Skeletal muscle cell (primary cell): ENCODE data around the gene ALPK3.

ENCODE experiments used
- DNase-seq: peaks from one replicate; pipeline ENCODE4 v3.0.0-alpha.2; 2010; ENCODE audit warnings: low read depth
- H3K4me3 ChIP-seq: 2 replicates; pipeline ENCODE4 v1.5.1; 2011; ENCODE audit warnings: low read depth, mild to moderate bottlenecking, control low read depth, low read length, moderate library complexity

Gene ALPK3

GRCh38 chr15:84905016-84905916, 88.1 kb downstream of the ALPK3 start:
- no peak overlapping the region for H3K4me3 ChIP-seq
- no peak for DNase-seq

DNA sequence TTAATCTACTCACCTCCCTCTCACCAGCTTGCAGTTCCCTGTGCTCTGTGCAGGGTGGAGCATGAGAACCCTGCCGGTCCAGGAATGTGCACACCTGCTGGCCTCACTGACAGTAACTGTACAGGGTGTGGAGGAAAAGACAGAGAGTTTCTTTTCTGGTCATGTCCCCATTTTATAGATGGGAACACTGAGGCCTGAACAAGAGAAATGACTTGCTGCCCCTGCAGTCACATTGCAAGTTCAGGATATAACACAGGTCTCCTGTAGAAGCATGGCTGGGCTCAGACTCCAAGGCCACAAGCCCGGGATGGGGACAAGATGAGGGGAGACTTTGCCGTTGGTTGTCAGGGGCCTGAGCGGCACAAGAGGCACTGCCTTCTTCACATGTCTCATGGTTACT, 90.6 kb downstream of the ALPK3 start:
- no peak for DNase-seq
- no peak overlapping the region for H3K4me3 ChIP-seq

GRCh38 chr15:84908564-84908963, 91.4 kb downstream of the ALPK3 start:
- no peak overlapping the region for H3K4me3 ChIP-seq
- no peak for DNase-seq

DNA sequence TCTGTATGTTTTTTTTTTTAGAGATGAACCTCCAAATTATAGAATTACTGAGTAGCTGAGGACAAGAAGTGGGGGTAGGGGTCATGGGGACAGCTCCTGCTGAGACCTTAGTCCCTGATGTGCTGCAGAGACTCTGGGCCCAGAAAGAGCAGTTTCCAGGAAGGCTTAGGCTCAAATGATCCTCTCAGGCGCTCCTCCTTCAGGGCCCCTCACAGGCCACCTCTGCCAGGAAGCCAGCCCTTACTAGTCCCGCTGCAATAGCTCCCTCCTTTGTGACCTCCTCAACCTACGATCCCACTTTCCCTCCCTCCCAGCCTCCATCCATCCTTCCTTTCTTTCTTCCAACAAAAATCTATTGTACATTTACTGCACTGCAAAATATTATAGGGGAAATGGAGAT, 91.9 kb downstream of the ALPK3 start:
- DNase-seq, result no peak
- H3K4me3 ChIP-seq, result no peak overlapping the region

GRCh38 chr15:84909782-84910181, 92.6 kb downstream of the ALPK3 start:
- no peak overlapping the region for H3K4me3 ChIP-seq
- DNase-seq, result no peak

GRCh38 chr15:84910928-84911623, 93.9 kb downstream of the ALPK3 start:
- no peak overlapping the region for H3K4me3 ChIP-seq
- no peak for DNase-seq

DNA sequence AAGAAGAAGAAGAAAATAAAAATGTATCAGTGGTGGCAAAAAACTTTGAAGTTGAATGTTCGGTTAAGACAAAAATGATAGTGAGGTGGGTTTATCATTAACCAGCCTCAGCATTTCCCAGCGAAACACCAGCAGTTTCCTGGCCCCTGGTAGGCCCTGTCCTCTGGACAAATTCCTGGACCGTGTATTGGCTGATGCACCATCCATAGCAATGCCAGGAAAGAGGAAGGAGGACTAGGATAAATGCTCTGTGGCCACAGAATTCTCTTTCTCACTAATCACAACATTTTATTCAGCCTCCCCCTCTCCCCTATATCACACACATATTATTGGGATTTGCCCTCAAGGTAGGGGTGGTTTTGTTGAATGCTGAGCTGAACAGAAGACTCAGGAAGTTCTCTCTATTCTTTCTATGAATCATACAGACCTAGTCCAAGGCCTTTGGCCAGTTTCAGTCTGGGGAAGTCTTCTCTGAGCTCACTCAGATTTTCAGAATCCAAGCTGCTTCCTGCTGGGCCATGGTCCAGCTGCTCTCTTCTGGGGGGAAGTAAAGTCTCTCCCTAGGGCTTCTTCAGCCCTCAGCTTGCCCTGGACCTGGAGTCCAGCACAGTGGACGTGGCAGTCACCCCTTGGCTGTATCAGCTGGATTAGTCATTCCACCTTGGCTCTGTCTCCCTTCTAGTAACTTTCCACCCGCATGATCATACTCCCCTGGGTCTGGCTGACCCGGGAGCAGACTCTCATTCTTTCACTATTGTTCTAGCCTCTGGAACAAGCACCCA, 94.9 kb downstream of the ALPK3 start:
- peak; percentile 98 for DNase-seq

DNA sequence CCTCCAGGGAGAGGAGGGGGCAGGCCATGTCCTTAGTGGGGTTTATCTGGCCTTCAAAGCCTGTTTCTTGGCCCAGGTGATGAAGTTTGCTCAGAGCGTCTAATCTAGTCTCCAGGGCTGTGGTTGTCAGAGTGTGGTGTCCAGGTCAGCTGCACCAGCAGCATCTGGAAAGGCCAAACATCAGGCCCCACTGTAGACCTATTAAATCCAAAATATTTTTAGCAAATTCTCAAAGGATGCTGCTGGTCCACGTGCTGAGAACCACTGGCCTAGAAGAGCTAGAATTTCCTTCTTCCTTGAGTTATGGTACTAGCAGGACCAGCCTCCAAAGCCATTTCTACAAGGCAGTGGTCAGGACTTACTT, 96.2 kb downstream of the ALPK3 start:
- no peak for DNase-seq
- no peak overlapping the region for H3K4me3 ChIP-seq

More for the DNA sequence above, 94.9 kb downstream of the ALPK3 start:
- no peak overlapping the region for H3K4me3 ChIP-seq

DNA sequence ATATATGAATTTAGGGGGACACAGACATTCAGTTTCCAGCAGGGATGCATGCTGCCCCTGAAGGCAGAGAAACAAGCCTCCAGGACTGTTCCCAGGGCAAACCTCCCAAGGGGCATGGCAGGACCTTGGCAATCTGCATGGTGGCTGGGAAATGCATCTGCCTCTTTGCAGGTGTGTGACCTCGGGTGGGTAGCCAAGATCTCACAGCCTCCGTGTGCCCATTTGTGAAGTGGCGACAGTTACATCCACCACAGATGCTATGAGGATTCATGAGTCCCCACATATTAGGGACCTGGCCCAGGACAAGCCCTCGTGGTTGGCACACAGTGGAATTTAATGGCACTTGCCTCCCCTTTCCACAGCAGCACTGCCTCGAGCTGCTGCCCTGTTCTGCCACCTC, 97.2 kb downstream of the ALPK3 start:
- H3K4me3 ChIP-seq, result no peak overlapping the region
- DNase-seq, result no peak

DNA sequence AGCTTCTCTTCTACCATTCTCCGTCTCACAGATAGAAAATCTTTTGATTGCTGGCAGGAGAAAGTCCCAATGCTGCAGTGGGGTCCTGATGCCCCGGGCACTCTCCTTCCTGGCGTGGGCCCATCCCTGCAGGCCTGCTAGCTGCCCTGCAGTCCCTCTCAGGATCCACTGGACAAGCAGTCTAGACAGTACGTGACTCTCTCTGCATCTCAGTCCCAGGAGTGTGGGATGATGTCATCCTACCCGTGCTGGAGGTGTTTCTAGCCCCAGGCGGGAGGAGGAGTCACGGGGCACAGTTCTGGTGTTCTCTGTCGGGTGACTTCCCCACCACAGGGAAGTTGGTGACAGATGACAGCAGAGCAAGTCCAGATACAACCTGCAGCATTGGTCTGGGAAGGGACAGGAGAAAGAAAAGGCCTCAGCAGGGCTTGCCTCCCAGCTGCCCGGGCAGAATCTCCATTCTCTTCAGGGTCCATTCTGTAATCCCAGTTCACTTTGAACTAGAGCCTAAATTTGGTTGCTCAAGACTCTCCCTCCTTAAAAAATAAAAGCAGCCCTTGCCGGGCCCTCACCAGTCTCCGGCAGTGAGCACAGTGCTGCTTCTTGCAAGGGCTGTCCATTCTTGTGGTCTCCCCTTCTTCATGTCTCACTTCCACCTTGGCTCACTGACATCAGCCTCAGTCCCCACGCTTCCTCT, 97.9 kb downstream of the ALPK3 start:
- peak; percentile 78 for DNase-seq
- no peak overlapping the region for H3K4me3 ChIP-seq

GRCh38 chr15:84915606-84915958, 98.4 kb downstream of the ALPK3 start:
- H3K4me3 ChIP-seq, result no peak overlapping the region
- no peak for DNase-seq

DNA sequence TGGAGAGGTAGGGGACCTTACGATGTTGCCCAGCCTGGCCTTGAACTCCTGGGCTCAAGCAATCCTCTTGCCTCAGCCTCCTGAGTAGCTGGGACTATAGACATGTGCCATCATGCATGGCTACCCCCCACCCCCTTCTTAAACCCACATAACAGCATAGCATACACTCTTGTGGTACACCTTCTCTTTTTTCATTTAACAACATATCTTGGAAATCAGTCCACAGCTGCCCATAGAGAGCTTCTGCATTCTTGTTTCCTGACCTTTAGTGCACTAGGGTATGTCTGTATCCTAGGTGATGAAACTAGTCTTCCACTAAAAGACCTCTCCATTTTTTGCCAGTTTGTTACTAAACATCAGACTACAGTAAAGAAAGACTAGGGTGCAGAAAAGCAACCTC, 100.3 kb downstream of the ALPK3 start:
- DNase-seq, result no peak
- H3K4me3 ChIP-seq, result no peak overlapping the region

DNA sequence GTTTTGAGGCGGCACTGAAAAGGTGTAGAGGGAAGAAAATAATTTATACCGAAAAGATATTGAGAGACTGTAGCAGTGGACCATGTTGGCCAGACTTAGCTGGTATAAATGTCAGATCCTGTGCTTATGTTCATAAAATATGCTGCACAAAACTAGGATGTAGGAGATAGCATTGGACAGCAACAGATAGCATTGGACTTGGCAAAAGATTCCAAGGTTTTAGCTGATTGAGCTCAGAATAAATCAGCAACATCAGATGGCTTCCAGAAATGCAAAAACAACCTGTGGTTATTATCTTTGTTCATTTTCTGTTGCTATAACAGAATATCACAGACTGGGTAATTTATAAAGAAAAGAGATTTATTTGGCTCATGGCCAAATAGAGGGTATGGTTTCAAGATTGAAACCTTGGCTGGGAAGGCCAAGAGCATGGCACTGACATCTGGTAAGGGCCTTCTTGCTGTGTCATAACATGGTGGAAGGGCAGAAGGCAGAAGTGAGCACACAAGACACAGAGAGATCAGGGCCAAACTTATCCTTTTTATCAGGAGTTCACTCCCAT, 102.0 kb downstream of the ALPK3 start:
- DNase-seq, result no peak

GRCh38 chr15:84921121-84921520, 104.0 kb downstream of the ALPK3 start:
- no peak overlapping the region for H3K4me3 ChIP-seq
- DNase-seq, result no peak

More for the DNA sequence above, 102.0 kb downstream of the ALPK3 start:
- no peak overlapping the region for H3K4me3 ChIP-seq

GRCh38 chr15:84922530-84922929, 105.4 kb downstream of the ALPK3 start:
- DNase-seq, result no peak
- H3K4me3 ChIP-seq, result no peak overlapping the region
